ENCODE measurements around the gene STK11IP. TPM values are rescaled to one million over a fixed set of nuclear protein-coding genes. Genes with fewer than 3 reads are reported as not detected.
"Not testable (repeated sequence)": the region's sequence is repeated elsewhere in the genome, so short reads cannot be mapped to it uniquely, and the experiment has no call there.

STK11IP gene
- total RNA-seq, 2 experiments from 2014 or later: 25.9 to 27.6 TPM

GRCh38 chr2:219638948-219639755 lies 41.5 kb downstream of the STK11IP start:
- ChIA-PET CTCF (no interaction called here), POLR2A (no interaction called here)

GRCh38 chr2:219641390-219642068 lies 43.9 kb downstream of the STK11IP start:
- CTCF ChIA-PET: interaction anchor here (1.1 to 2.3 kb wide), 7 partner anchors 7 to 101 kb away, joined by 3 to 14 read pairs (median 3); partner anchors contain the start of genes CHPF and TMEM198
- POLR2A ChIA-PET: no interaction called here

- POLR2A ChIA-PET: no interaction called here
- CTCF ChIA-PET: interaction anchor here (0.9 to 2.3 kb wide), 9 partner anchors 8 to 101 kb away, joined by 3 to 14 read pairs (median 3); partner anchors contain the start of genes CHPF and TMEM198
These were observed 44.4 kb downstream of the STK11IP start for GRCh38 chr2:219642069-219642454.

GRCh38 chr2:219642465-219643083 lies 44.9 kb downstream of the STK11IP start:
- CTCF ChIA-PET: interaction anchor here (0.6 to 2.3 kb wide), 11 partner anchors 8 to 132 kb away, joined by 3 to 14 read pairs (median 3); partner anchors contain the start of genes CHPF and TMEM198
- POLR2A ChIA-PET: no interaction called here

- ChIA-PET POLR2A (no interaction called here), CTCF (interaction anchor here (0.6 to 2.3 kb wide), 11 partner anchors 9 to 148 kb away, joined by 3 to 14 read pairs (median 4); partner anchors contain the start of genes CHPF and TMEM198)
These were observed 45.4 kb downstream of the STK11IP start for GRCh38 chr2:219643084-219643473.

GRCh38 chr2:219643788-219644398 lies 46.2 kb downstream of the STK11IP start:
- ChIA-PET POLR2A (no interaction called here), CTCF (interaction anchor here (1.4 to 2.3 kb wide), 2 partner anchors 103 to 148 kb away, joined by 4 to 14 read pairs; a partner anchor contains a TSS)

GRCh38 chr2:219644801-219645480 lies 47.3 kb downstream of the STK11IP start:
- ChIA-PET POLR2A (no interaction called here), CTCF (interaction anchor here (0.5 kb wide), 1 partner anchor 43 kb away, joined by 3 read pairs; no protein-coding TSS in a partner anchor)

- ChIA-PET POLR2A (no interaction called here), CTCF (no interaction called here)
These were observed 48.2 kb downstream of the STK11IP start for GRCh38 chr2:219645631-219646527.

- ChIA-PET CTCF (interaction anchor here (1.0 kb wide), 1 partner anchor 41 kb away, joined by 3 read pairs; no protein-coding TSS in a partner anchor), POLR2A (no interaction called here)
These were observed 50.5 kb downstream of the STK11IP start for GRCh38 chr2:219648176-219648575.

- ChIA-PET CTCF (no interaction called here), POLR2A (no interaction called here)
These were observed 51.3 kb downstream of the STK11IP start for GRCh38 chr2:219648963-219649362.

- ChIA-PET POLR2A (no interaction called here), CTCF (no interaction called here)
These were observed 53.0 kb downstream of the STK11IP start for GRCh38 chr2:219650426-219651248.

- POLR2A ChIA-PET, CTCF ChIA-PET: not testable (repeated sequence)
These were observed 54.0 kb downstream of the STK11IP start for GRCh38 chr2:219651656-219652055.

- POLR2A ChIA-PET: no interaction called here
These were observed 58.9 kb downstream of the STK11IP start for GRCh38 chr2:219656526-219656925.

GRCh38 chr2:219658196-219658846 lies 60.7 kb downstream of the STK11IP start:
- CTCF ChIA-PET: no interaction called here
- POLR2A ChIA-PET: no interaction called here

More at GRCh38 chr2:219656526-219656925, 58.9 kb downstream of the STK11IP start:
- CTCF ChIA-PET: no interaction called here

- CTCF ChIA-PET: no interaction called here
- POLR2A ChIA-PET: no interaction called here
These were observed 61.2 kb downstream of the STK11IP start for GRCh38 chr2:219658874-219659273.

GRCh38 chr2:219661197-219661954 lies 63.7 kb downstream of the STK11IP start:
- ChIA-PET CTCF (no interaction called here), POLR2A (no interaction called here)
